K562 (cell line): Measurements from ENCODE around the gene ANKRD10. TPM values are rescaled to one million over a fixed set of nuclear protein-coding genes. Genes with fewer than 3 reads are reported as not detected.

Experiments
- ATAC-seq: fragments of 200-7000 bp; cut with Tn5 transposase; 3 replicates; pipeline ENCODE4 v1.9.1; 2020; ENCODE audit warnings: moderate library complexity
- BruUV-seq: library from RNA; stranded (reverse); fragments of 400-500 nt; replicated peaks from 2 replicates; lab custom pipeline; 2021; lab: Mats Ljungman, UMichigan
- CTCF ChIA-PET: fragments of 300-600 bp; formaldehyde crosslinking; extraction: SDS; loops from one replicate; lab custom pipeline; 2021; ENCODE audit warnings: low intra/inter-chr PET ratio; lab: Yijun Ruan, JAX
- POLR2A ChIA-PET: fragments of 300-600, 350-650 bp; sonication (Branson Sonifier 250); formaldehyde crosslinking; extraction: SDS; loops from one replicate; lab custom pipeline; 2021; ENCODE audit warnings: antibody characterized with exemption, inconsistent platforms; lab: Yijun Ruan, JAX
- DNase-seq, 4 experiments: peaks; one replicate each; pipeline versions ENCODE4 v3.0.0 to v3.0.0-alpha.2; 2011 to 2018; ENCODE audit warnings: low spot score in 3 of 4, mixed read lengths in 3 of 4; ENCODE audit errors: extremely low read depth in 1 of 4
- FAIRE-seq: peaks from 2 replicates; lab custom pipeline; 2011; peaks lifted over from hg19 to GRCh38; lab: Jason Lieb, UNC
- H2AFZ ChIP-seq: 2 replicates; pipeline ENCODE4 v1.6.0; 2011; ENCODE audit warnings: low read depth, low read length, control low read depth, inconsistent platforms
- H3K27ac ChIP-seq: fragments of 200-600 bp; 3 replicates; pipeline ENCODE4 v1.8.0; 2011; ENCODE audit warnings: low read depth, mild to moderate bottlenecking, control low read depth, inconsistent platforms, low read length, moderate library complexity, mixed read lengths; ENCODE audit errors: extremely low read depth
- H3K27me3 ChIP-seq, 2 experiments: fragments of 300-600 bp in 1 of 2; 2 replicates in 1 of 2; 3 replicates in 1 of 2; pipeline versions ENCODE4 v1.6.0 to v1.8.0; 2011; ENCODE audit warnings: inconsistent platforms in 2 of 2, low read length in 2 of 2, mild to moderate bottlenecking in 1 of 2, mixed read lengths in 1 of 2, moderate library complexity in 1 of 2; ENCODE audit not compliant: control insufficient read depth in 2 of 2, insufficient read depth in 2 of 2
- H3K36me3 ChIP-seq: fragments of 300-600 bp; 3 replicates; pipeline ENCODE4 v1.8.0; 2011; ENCODE audit warnings: mild to moderate bottlenecking, low read length, inconsistent platforms; ENCODE audit not compliant: control insufficient read depth, insufficient read depth
- H3K4me1 ChIP-seq, 2 experiments: fragments of 200-600 bp in 1 of 2; replicated peaks in 1 of 2; 2 replicates in 1 of 2; 3 replicates in 1 of 2; pipeline versions ENCODE4 v1.5.1 to v1.8.0; 2011; ENCODE audit warnings: inconsistent platforms in 2 of 2, low read length in 2 of 2, mild to moderate bottlenecking in 1 of 2, mixed read lengths in 1 of 2, moderate library complexity in 1 of 2; ENCODE audit not compliant: control insufficient read depth in 2 of 2, insufficient read depth in 2 of 2
- H3K4me2 ChIP-seq: 2 replicates; pipeline ENCODE4 v1.6.1; 2011; ENCODE audit warnings: low read length, control low read depth, inconsistent platforms, mixed read lengths; ENCODE audit not compliant: insufficient read depth
- H3K4me3 ChIP-seq: fragments of 200-600 bp; sonication (generic), shearing (Covaris generic); 2 replicates; pipeline ENCODE4 v1.5.1; 2016; ENCODE audit warnings: control low read depth, inconsistent platforms
- H3K79me2 ChIP-seq: fragments of 200-600 bp; 3 replicates; pipeline ENCODE4 v1.8.0; 2011; ENCODE audit warnings: low read length, inconsistent platforms; ENCODE audit not compliant: control insufficient read depth, insufficient read depth
- H3K9ac ChIP-seq, 2 experiments: 2 replicates each; pipeline versions ENCODE4 v1.6.0 to v1.6.1; 2011; ENCODE audit warnings: low read depth in 2 of 2, low read length in 2 of 2, control low read depth in 1 of 2, inconsistent platforms in 1 of 2, mild to moderate bottlenecking in 1 of 2, mixed read lengths in 1 of 2; ENCODE audit not compliant: insufficient read depth in 1 of 2
- H3K9me1 ChIP-seq: one replicate; pipeline ENCODE4 v1.6.0; 2011; ENCODE audit warnings: inconsistent platforms, mild to moderate bottlenecking, low read length, moderate library complexity; ENCODE audit not compliant: control insufficient read depth, insufficient read depth
- H3K9me3 ChIP-seq: replicated peaks from 2 replicates; pipeline ENCODE4 v1.5.1; 2011; ENCODE audit warnings: low read depth, low read length, inconsistent platforms; ENCODE audit not compliant: control insufficient read depth, insufficient read depth
- H4K20me1 ChIP-seq: replicated peaks from 2 replicates; pipeline ENCODE4 v1.6.1; 2011; ENCODE audit warnings: low read length, inconsistent platforms, mixed read lengths; ENCODE audit not compliant: control insufficient read depth, insufficient read depth
- FOXA3 ChIP-seq, 2 experiments: fragments of 450-650 bp in 1 of 2; sonication (generic) in 1 of 2; formaldehyde crosslinking; IDR thresholded peaks in 1 of 2; conservative IDR thresholded peaks in 1 of 2; 2 replicates each; pipeline versions ENCODE4 v1.4.0 to v1.8.0; 2020 to 2022; ENCODE audit warnings: mild to moderate bottlenecking in 2 of 2, missing genetic modification reagents in 1 of 2
- PCBP1 ChIP-seq: fragments of 200-400 bp; formaldehyde crosslinking; IDR thresholded peaks from 2 replicates; pipeline ENCODE4 v1.6.1; 2018; ENCODE audit warnings: mild to moderate bottlenecking, low read depth, low read length; ENCODE audit not compliant: poor library complexity, severe bottlenecking
- YY1 ChIP-seq, 3 experiments: IDR thresholded peaks; 2 replicates each; pipeline ENCODE4 v1.6.1; 2011; ENCODE audit warnings: low read length in 2 of 3, mild to moderate bottlenecking in 2 of 3, moderate library complexity in 2 of 3, borderline replicate concordance in 1 of 3, control low read depth in 1 of 3, low read depth in 1 of 3; ENCODE audit not compliant: insufficient read depth in 3 of 3, insufficient replicate concordance in 2 of 3, control insufficient read depth in 1 of 3, insufficient read length in 1 of 3; ENCODE audit errors: extremely low read depth in 1 of 3
- ZFP30 ChIP-seq: fragments of 250-450 bp; sonication (Bioruptor Pico); IDR thresholded peaks from 2 replicates; pipeline ENCODE4 v1.8.0; 2022; ENCODE audit warnings: moderate library complexity, mild to moderate bottlenecking, inconsistent platforms, borderline replicate concordance
- WGBS: fragments of 100-300 bp; shearing (Covaris generic); methylation state at CpG from one replicate; pipeline ENCODE4 v1.1.6; 2016; ENCODE audit warnings: low coverage, mixed read lengths; ENCODE audit not compliant: insufficient coverage; ENCODE audit errors: missing lambda C conversion rate; 5-methylcytosine and 5-hydroxymethylcytosine counted together
- in situ Hi-C: fragments of 300-500 bp; cut with MboI; formaldehyde crosslinking; loops from 4 replicates; pipeline ENCODE4 v1.15.0; 2018; ENCODE audit warnings: inconsistent platforms, mixed read lengths
- intact Hi-C: fragments of 100-400 bp; cut with micrococcal nuclease; formaldehyde crosslinking; loops from 2 replicates; pipeline ENCODE4 v1.14.2; 2022
- polyA plus RNA-seq, 8 experiments: library from polyadenylated mRNA; depleted of rRNA in 4 of 8; stranded (reverse) in 5 of 8; unstranded in 3 of 8; fragments of >200 nt; fragmentation: Nextera tagmentation in 2 of 8; fragmentation: Illumina TruSeq in 1 of 8; extraction: Ambion mirVana in 2 of 8; extraction: Trizol in 1 of 8; gene quantifications; 2 replicates each; pipeline versions ENCODE4 v1.2.1 to v1.2.3, GENCODE V29; 2011 to 2014; ENCODE audit warnings: inconsistent platforms in 1 of 8, missing spikeins in 1 of 8
- total RNA-seq, 7 experiments: library from RNA; depleted of rRNA in 6 of 7; stranded (reverse); fragments of >200 nt in 6 of 7; fragmentation: Illumina TruSeq in 2 of 7; extraction: Trizol in 2 of 7; gene quantifications; 2 replicates each; pipeline versions ENCODE4 v1.2.1 to v1.2.3, GENCODE V29; 2011 to 2021; ENCODE audit warnings: low replicate concordance in 1 of 7
- TF ChIP-seq, protein P1 (sequence below): IDR thresholded peaks from 3 replicates; pipeline ENCODE4 v1.6.1; 2011; ENCODE audit warnings: borderline replicate concordance, mild to moderate bottlenecking; ENCODE audit not compliant: insufficient read length, insufficient read depth

Gene ANKRD10
- total and polyA plus RNA-seq, 9 of the 15 experiments (the other 6 are each of a cell fraction or from before 2014, with no cell fraction given), result 21.7 to 183 (median 45.0) TPM

DNA sequence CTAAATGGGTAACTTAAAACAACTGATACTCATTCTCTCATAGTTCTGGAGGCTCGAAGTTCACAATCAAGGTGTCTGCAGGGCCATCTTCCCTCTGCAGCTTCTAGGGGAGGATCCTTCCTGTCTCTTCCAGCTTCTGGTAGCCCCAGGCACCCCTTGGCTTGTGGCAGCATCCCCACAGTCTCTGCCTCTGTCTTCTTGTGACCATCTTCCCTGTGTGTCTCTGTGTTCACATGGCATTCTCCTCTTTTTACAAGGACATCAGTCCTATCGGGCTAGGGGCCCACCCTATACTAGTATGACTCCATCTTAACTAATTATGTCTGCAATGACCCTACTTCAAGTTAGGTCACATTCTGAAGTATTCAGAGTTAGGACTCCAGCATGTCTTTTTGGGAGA lies 73.5 kb downstream of the ANKRD10 start (continued):
- TF ChIP-seq YY1 (IDR thresholded peaks at IDR 0.05; ENCODE audit: borderline replicate concordance in 1 of 3, control insufficient read depth in 1 of 3, extremely low read depth in 1 of 3, insufficient read depth in 3 of 3, insufficient read length in 1 of 3, insufficient replicate concordance in 2 of 3, low read depth in 1 of 3, low read length in 2 of 3) (no peak), ZFP30 (CRISPR knock-in tag) (no peak), FOXA3 (CRISPR knock-in tag; conservative IDR thresholded peaks at IDR 0.05 in 1 of 2, IDR thresholded peaks at IDR 0.05 in 1 of 2) (no peak)

DNA sequence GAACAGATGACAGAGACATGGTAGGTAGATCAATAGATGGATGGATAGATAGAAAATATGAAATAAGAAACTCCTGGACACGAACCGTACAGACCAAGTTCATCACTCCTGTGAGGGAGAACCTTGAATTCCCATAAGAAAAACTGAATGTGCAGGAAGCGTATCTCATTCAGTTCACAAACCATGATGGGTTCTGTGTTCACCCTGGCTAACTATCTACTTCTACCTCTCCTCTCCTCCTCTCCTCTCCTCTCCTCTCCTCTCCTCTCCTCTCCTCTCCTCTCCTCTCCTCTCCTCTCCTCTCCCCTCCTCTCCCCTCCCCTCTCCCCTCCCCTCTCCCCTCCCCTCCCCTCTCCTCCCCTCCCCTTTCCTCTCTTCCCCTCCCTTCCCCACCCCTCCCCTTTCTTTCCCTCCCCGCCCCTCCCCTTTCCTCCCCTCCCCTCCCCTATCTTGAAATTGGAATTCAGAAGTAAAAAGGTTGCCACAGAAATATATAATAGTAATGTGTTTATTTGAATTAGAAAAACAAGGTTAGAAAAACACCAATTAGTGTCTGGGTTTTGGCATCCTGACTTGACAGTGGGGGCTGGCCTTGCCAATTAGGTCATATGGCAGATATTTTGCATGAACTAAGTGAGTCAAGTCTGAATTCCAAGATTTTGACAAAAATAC lies 75.9 kb downstream of the ANKRD10 start:
- no peak overlapping the region for H3K4me3 ChIP-seq
- H3K27ac ChIP-seq, result no peak overlapping the region
- ATAC-seq, result no peak
- WGBS, result 12% methylated on average over 3 of the region's 4 CpGs
- in situ Hi-C loops, result loop anchor here (10.0 kb wide), 1 partner anchor 86 kb away; no protein-coding TSS in a partner anchor
- H3K4me1 ChIP-seq, result no peaks in the 10 kb centered on the region; a peak in 1 of 5 replicates
- H4K20me1 ChIP-seq, result no peaks in the 10 kb centered on the region
- no TSS peak for BruUV-seq
- H3K27me3 ChIP-seq, result peaks cover 0 to 11% of the 10 kb centered on the region in 2 experiments; a peak in 3 of 5 replicates
- TF ChIP-seq, protein P1, sequence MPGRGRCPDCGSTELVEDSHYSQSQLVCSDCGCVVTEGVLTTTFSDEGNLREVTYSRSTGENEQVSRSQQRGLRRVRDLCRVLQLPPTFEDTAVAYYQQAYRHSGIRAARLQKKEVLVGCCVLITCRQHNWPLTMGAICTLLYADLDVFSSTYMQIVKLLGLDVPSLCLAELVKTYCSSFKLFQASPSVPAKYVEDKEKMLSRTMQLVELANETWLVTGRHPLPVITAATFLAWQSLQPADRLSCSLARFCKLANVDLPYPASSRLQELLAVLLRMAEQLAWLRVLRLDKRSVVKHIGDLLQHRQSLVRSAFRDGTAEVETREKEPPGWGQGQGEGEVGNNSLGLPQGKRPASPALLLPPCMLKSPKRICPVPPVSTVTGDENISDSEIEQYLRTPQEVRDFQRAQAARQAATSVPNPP, result no peak
- TF ChIP-seq PCBP1, result peak; percentile 65
- TF ChIP-seq, all 486 proteins: peak for 1
- ChIA-PET CTCF (no interaction called here), POLR2A (no interaction called here)
- no peak overlapping the region for H3K9ac ChIP-seq
- no peak for DNase-seq
- no peaks in the 10 kb centered on the region for H3K79me2 ChIP-seq
- no peaks in the 10 kb centered on the region for H3K9me3 ChIP-seq
- H3K4me2 ChIP-seq, result no peak overlapping the region
- no peak overlapping the region for H2AFZ ChIP-seq
- no peaks in the 10 kb centered on the region for H3K36me3 ChIP-seq
- no peaks in the 10 kb centered on the region for H3K9me1 ChIP-seq
- FAIRE-seq, result no peak
- intact Hi-C loops, result loop anchor here (10.0 kb wide), 1 partner anchor 216 kb away; no protein-coding TSS in a partner anchor
